AG09319 (cell line): ENCODE data around the gene TTLL5.

ENCODE experiments used
- DNase-seq: peaks from one replicate; pipeline ENCODE4 v3.0.0-alpha.2; 2010; ENCODE audit warnings: low read depth; ENCODE audit errors: extremely low read depth
- CTCF ChIP-seq: IDR thresholded peaks from 2 replicates; pipeline ENCODE4 v1.5.1; 2011; ENCODE audit warnings: low read depth, mild to moderate bottlenecking, inconsistent platforms, low read length, moderate library complexity

Gene TTLL5

GRCh38 chr14:75888945-75889344 is 227.9 kb downstream of the TTLL5 start:
- TF ChIP-seq CTCF = no peak
- no peak for DNase-seq

- DNase-seq = no peak
- no peak for TF ChIP-seq CTCF
These were observed 235.3 kb downstream of the TTLL5 start for GRCh38 chr14:75896341-75896740.

GRCh38 chr14:75904311-75904710 is 243.3 kb downstream of the TTLL5 start:
- no peak for DNase-seq
- TF ChIP-seq CTCF = no peak

GRCh38 chr14:75905147-75905904 is 244.3 kb downstream of the TTLL5 start:
- no peak for TF ChIP-seq CTCF
- DNase-seq = no peak

- no peak for DNase-seq
- TF ChIP-seq CTCF = no peak
These were observed 245.2 kb downstream of the TTLL5 start for GRCh38 chr14:75906228-75906627.

GRCh38 chr14:75906680-75907280 is 245.7 kb downstream of the TTLL5 start:
- DNase-seq = no peak
- peak; percentile 87 for TF ChIP-seq CTCF

GRCh38 chr14:75907756-75908359 is 246.8 kb downstream of the TTLL5 start:
- no peak for TF ChIP-seq CTCF
- DNase-seq = no peak
